PC-9 (cell line): ENCODE measurements around the gene PRSS3. TPM values are rescaled to one million over a fixed set of nuclear protein-coding genes. Genes with fewer than 3 reads are reported as not detected.
"Not testable (repeated sequence)": the region's sequence is repeated elsewhere in the genome, so short reads cannot be mapped to it uniquely, and the experiment has no call there.

Experiments used
- BruUV-seq: library from RNA; stranded (reverse); fragments of 400-500 nt; replicated peaks from 2 replicates; lab custom pipeline; 2021; lab: Mats Ljungman, UMichigan
- CTCF ChIA-PET: fragments of 300-600 bp; sonication (Branson Sonifier 250); formaldehyde crosslinking; loops from one replicate; lab custom pipeline; 2022; ENCODE audit warnings: antibody characterized with exemption; lab: Charles Lee
- POLR2A ChIA-PET: fragments of 300-600 bp; sonication (Branson Sonifier 250); formaldehyde crosslinking; loops from one replicate; lab custom pipeline; 2022; ENCODE audit warnings: antibody characterized with exemption; ENCODE audit not compliant: unreplicated experiment; lab: Charles Lee
- DNase-seq, 2 experiments: peaks; one replicate each; pipeline versions ENCODE4 v3.0.0 to v3.0.0-alpha.2; 2015 to 2022; ENCODE audit warnings: mixed read lengths in 1 of 2
- H2AFZ ChIP-seq: fragments of 200-600 bp; sonication (generic); 2 replicates; pipeline ENCODE4 v1.8.1; 2017; ENCODE audit warnings: antibody characterized with exemption
- H3F3A ChIP-seq: fragments of 200-600 bp; sonication (generic); 2 replicates; pipeline ENCODE4 v1.8.1; 2017; ENCODE audit warnings: antibody characterized with exemption, mild to moderate bottlenecking, low read depth; ENCODE audit not compliant: insufficient read depth
- H3K27ac ChIP-seq: fragments of 200-600 bp; sonication (generic); 2 replicates; pipeline ENCODE4 v1.6.1; 2016; ENCODE audit warnings: mixed run types
- H3K27me3 ChIP-seq: fragments of 200-600 bp; sonication (generic); 2 replicates; pipeline ENCODE4 v1.6.1; 2016; ENCODE audit warnings: low read depth, mixed run types; ENCODE audit not compliant: insufficient read depth
- H3K36me3 ChIP-seq: fragments of 200-600 bp; sonication (generic); 2 replicates; pipeline ENCODE4 v1.6.1; 2016; ENCODE audit warnings: low read depth, mixed run types
- H3K4me1 ChIP-seq: fragments of 200-600 bp; sonication (generic); replicated peaks from 2 replicates; pipeline ENCODE4 v1.6.1; 2016; ENCODE audit warnings: mixed run types; ENCODE audit not compliant: insufficient read depth
- H3K4me2 ChIP-seq: fragments of 200-600 bp; sonication (generic); 2 replicates; pipeline ENCODE4 v1.6.1; 2017; ENCODE audit warnings: mixed run types
- H3K4me3 ChIP-seq: fragments of 200-600 bp; sonication (generic); 2 replicates; pipeline ENCODE4 v1.6.1; 2016; ENCODE audit warnings: mixed run types
- H3K79me2 ChIP-seq: fragments of 200-600 bp; sonication (generic); 2 replicates; pipeline ENCODE4 v1.6.1; 2017; ENCODE audit warnings: low read depth, mixed run types
- H3K9me2 ChIP-seq: fragments of 200-600 bp; sonication (generic); 2 replicates; pipeline ENCODE4 v1.8.1; 2017; ENCODE audit warnings: mild to moderate bottlenecking; ENCODE audit not compliant: insufficient read depth
- H3K9me3 ChIP-seq: fragments of 200-600 bp; sonication (generic); 2 replicates; pipeline ENCODE4 v1.8.1; 2016; ENCODE audit warnings: low read depth; ENCODE audit not compliant: insufficient read depth
- H4K20me1 ChIP-seq: fragments of 200-600 bp; sonication (generic); 2 replicates; pipeline ENCODE4 v1.8.1; 2017; ENCODE audit not compliant: insufficient read depth
- EZH2 ChIP-seq: fragments of 200-600 bp; sonication (generic); IDR thresholded peaks from 2 replicates; pipeline ENCODE4 v1.8.0; 2017; ENCODE audit warnings: antibody characterized with exemption, low read depth
- intact Hi-C: fragments of 100-400 bp; cut with micrococcal nuclease; formaldehyde crosslinking; loops from one replicate; pipeline ENCODE4 v1.10.0; 2022; ENCODE audit not compliant: unreplicated experiment
- total RNA-seq: library from RNA; stranded (reverse); gene quantifications from 2 replicates; pipeline ENCODE4 v1.2.3, GENCODE V29; 2021
- TF ChIP-seq, protein P1 (sequence below): fragments of 200-600 bp; sonication (generic); conservative IDR thresholded peaks from 2 replicates; pipeline ENCODE4 v1.6.1; 2017; ENCODE audit warnings: mixed run types, antibody characterized with exemption, mild to moderate bottlenecking, moderate library complexity

Gene PRSS3
- total RNA-seq, 1 experiment from 2014 or later: 1.6 TPM

DNA sequence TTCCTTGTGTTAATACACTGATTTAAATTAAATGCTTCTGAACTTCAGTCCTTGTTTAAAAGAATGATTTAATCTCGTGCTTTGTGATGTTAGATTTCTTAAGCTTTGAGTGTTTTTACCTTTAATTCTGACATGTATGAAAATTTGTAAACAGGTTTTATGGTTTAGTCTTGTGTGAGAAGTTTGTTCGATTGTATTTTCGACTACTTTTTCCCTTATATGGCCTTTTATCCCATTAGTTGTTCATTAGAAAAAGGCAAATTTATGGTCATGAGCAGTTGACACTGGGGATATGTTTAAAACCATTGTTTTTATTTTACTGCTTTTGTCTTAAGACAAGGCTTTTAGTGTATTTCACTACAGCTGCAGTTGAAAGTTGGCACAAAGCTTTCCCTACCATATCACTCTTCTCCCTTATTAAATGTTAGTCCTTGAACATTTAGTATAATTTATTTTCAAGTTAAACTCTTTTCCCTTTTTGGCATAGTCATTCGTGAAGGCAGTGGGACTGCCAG is 24.9 kb downstream of the PRSS3 start:
- Histone ChIP-seq H3K4me3 (peak overlapping the region; percentile 86; the same call in 1 of the 2 replicates), H3K4me1 (peaks cover 24% of the 10 kb centered on the region), H3K4me2 (peak overlapping the region; percentile 98), H3K9me3 (no peaks in the 10 kb centered on the region), H3K36me3 (no peaks in the 10 kb centered on the region), H3K27me3 (no peaks in the 10 kb centered on the region), H3K27ac (no peak overlapping the region), H3K79me2 (peaks cover 85% of the 10 kb centered on the region), H3K9me2 (no peaks in the 10 kb centered on the region), H4K20me1 (peaks cover 33% of the 10 kb centered on the region; the same call in 1 of the 2 replicates), H3F3A (peaks cover 19% of the 10 kb centered on the region; the same call in 1 of the 2 replicates), H2AFZ (no peak overlapping the region)
- no peak for TF ChIP-seq EZH2
- TF ChIP-seq, protein P1, sequence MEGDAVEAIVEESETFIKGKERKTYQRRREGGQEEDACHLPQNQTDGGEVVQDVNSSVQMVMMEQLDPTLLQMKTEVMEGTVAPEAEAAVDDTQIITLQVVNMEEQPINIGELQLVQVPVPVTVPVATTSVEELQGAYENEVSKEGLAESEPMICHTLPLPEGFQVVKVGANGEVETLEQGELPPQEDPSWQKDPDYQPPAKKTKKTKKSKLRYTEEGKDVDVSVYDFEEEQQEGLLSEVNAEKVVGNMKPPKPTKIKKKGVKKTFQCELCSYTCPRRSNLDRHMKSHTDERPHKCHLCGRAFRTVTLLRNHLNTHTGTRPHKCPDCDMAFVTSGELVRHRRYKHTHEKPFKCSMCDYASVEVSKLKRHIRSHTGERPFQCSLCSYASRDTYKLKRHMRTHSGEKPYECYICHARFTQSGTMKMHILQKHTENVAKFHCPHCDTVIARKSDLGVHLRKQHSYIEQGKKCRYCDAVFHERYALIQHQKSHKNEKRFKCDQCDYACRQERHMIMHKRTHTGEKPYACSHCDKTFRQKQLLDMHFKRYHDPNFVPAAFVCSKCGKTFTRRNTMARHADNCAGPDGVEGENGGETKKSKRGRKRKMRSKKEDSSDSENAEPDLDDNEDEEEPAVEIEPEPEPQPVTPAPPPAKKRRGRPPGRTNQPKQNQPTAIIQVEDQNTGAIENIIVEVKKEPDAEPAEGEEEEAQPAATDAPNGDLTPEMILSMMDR: no peak
- intact Hi-C loops: no loop called here
- no TSS peak for BruUV-seq
- POLR2A ChIA-PET: no interaction called here
- no peak for DNase-seq
- CTCF ChIA-PET: no interaction called here

DNA sequence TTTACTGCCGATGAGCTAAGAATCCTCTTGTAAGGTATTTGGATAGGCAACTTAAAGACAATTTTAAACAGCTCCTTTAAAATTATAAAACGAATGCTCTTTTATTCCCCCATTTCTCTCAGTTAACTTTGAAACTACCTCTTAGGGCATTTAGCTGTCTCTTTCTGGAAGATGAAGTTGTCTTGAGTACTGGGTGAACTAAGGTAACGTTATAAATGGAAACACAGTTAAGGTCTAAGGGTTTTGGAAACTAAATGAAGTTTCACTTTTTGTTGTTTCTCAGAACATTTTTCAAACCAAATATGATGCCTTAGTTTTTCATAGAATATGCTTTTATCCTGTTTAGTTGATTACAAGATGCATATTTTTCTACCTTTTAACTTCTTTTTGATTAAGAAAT is 28.4 kb downstream of the PRSS3 start:
- Histone ChIP-seq H3K4me3 (no peak overlapping the region), H3K27ac (no peak overlapping the region), H3K79me2 (peaks cover 93% of the 10 kb centered on the region), H4K20me1 (peaks cover 41% of the 10 kb centered on the region), H2AFZ (no peak overlapping the region), H3F3A (peaks cover 7% of the 10 kb centered on the region; the same call in 1 of the 2 replicates), H3K36me3 (no peaks in the 10 kb centered on the region), H3K4me2 (no peak overlapping the region), H3K27me3 (no peaks in the 10 kb centered on the region), H3K4me1 (peaks cover 12% of the 10 kb centered on the region), H3K9me3 (no peaks in the 10 kb centered on the region), H3K9me2 (no peaks in the 10 kb centered on the region)
- BruUV-seq: no TSS peak
- ChIA-PET POLR2A (no interaction called here), CTCF (no interaction called here)
- intact Hi-C loops: no loop called here
- no peak for DNase-seq
- TF ChIP-seq, protein P1: no peak
- no peak for TF ChIP-seq EZH2

DNA sequence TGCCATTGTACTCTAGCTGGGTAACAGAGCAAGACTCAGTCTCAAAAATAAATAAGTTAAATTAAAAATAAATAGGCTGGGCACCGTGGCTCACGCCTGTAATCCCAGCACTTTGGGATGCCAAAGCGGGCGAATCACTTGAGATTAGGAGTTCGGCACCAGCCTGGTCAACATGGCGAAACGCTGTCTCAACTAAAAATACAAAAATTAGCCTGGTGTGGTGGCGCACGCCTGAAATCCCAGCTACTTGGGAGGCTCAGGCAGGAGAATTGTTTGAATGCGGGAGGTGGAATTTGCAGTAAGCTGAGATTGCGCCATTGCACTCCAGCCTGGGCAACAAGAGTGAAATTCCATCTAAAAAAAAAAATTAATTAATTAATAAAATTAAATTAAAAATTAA is 31.9 kb downstream of the PRSS3 start:
- BruUV-seq, DNase-seq, H3K9me3 ChIP-seq, POLR2A ChIA-PET, CTCF ChIA-PET, H3K4me3 ChIP-seq, H3K4me2 ChIP-seq, H3K27ac ChIP-seq, H3K36me3 ChIP-seq, H2AFZ ChIP-seq, H3F3A ChIP-seq, intact Hi-C loops, H3K4me1 ChIP-seq, H3K9me2 ChIP-seq, H3K27me3 ChIP-seq: not testable (repeated sequence)
- H4K20me1 ChIP-seq: peaks cover 29% of the 10 kb centered on the region
- H3K79me2 ChIP-seq: peaks cover 91% of the 10 kb centered on the region

DNA sequence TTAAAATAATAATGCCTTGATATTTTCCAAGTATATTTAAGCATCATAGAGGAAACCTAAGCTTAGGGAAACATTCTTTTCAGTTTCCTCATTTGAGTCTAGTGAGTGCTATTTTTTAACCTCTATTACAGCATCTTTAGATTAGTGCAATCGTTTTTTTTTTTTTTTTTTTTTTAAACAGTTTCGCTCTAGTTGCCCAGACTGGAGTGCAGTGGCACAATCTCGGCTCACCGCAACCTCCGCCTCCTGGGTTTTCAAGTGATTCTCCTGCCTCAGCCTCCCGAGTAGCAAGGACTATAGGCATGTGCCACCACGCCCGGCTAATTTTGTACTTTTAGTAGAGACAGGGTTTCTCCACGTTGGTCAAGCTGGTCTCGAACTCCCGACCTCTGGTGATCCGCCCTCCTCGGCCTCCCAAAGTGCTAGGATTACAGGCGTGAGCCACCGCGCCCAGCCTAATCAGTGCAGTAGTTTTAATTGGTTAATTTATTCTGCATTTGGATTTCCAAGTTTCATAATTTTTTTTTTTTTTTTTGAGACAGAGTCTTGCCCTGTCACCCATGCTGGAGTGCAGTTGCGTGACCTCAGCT is 34.4 kb downstream of the PRSS3 start:
- H3F3A ChIP-seq, H2AFZ ChIP-seq, H3K4me2 ChIP-seq, H3K9me3 ChIP-seq, H3K36me3 ChIP-seq, intact Hi-C loops, H3K9me2 ChIP-seq, H3K4me1 ChIP-seq, H3K27me3 ChIP-seq, CTCF ChIA-PET, DNase-seq, H3K4me3 ChIP-seq, BruUV-seq, H3K27ac ChIP-seq: not testable (repeated sequence)
- H4K20me1 ChIP-seq: peaks cover 25% of the 10 kb centered on the region
- H3K79me2 ChIP-seq: peaks cover 90% of the 10 kb centered on the region
- POLR2A ChIA-PET: interaction anchor here (0.6 kb wide), 1 partner anchor 111 kb away, joined by 8 read pairs; no protein-coding TSS in a partner anchor
